ENCODE measurements around the gene MACROD1. TPM values are rescaled to one million over a fixed set of nuclear protein-coding genes. Genes with fewer than 3 reads are reported as not detected.

MACROD1 gene
- total RNA-seq, 1 experiment from 2014 or later, result 36.9 TPM

GRCh38 chr11:63997801-63998337 lies 168.0 kb downstream of the MACROD1 start (continued):
- TF ChIP-seq ZNF281 (CRISPR knock-in tag; IDR thresholded peaks at IDR 0.05) (no peak), ZNF671 (CRISPR knock-in tag; IDR thresholded peaks at IDR 0.05) (no peak), ZNF219 (CRISPR knock-in tag; IDR thresholded peaks at IDR 0.05; ENCODE audit: borderline replicate concordance) (no peak), USF1 (CRISPR knock-in tag; IDR thresholded peaks at IDR 0.05) (no peak), TEAD4 (CRISPR knock-in tag; IDR thresholded peaks at IDR 0.05) (no peak)
- TF ChIP-seq, protein P1, sequence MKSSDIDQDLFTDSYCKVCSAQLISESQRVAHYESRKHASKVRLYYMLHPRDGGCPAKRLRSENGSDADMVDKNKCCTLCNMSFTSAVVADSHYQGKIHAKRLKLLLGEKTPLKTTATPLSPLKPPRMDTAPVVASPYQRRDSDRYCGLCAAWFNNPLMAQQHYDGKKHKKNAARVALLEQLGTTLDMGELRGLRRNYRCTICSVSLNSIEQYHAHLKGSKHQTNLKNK (CRISPR knock-in tag; IDR thresholded peaks at IDR 0.05), result no peak

- DNase-seq (ENCODE audit: low spot score), result no peak
- Mint-ChIP-seq H3K4me1 (peaks cover 9% of the 10 kb centered on the region), H3K36me3 (peaks cover 26% of the 10 kb centered on the region), H3K27me3 (ENCODE audit: low read depth) (peaks cover 15% of the 10 kb centered on the region), H3K4me3 (no peak overlapping the region), H3K9me3 (no peaks in the 10 kb centered on the region), H3K27ac (no peak overlapping the region)
- CTCF ChIA-PET, result interaction anchor here (1.3 to 5.4 kb wide), 4 partner anchors 38 to 159 kb away, joined by 3 to 55 read pairs (median 4); partner anchors contain the start of genes FLRT1 and MARK2
- TF ChIP-seq SMAD4 (CRISPR knock-in tag; IDR thresholded peaks at IDR 0.05) (no peak), GABPB1 (CRISPR knock-in tag; IDR thresholded peaks at IDR 0.05) (no peak), TP53 (CRISPR knock-in tag; IDR thresholded peaks at IDR 0.05) (no peak), PRDM15 (CRISPR knock-in tag; IDR thresholded peaks at IDR 0.05) (no peak)
- TF ChIP-seq, protein P2, sequence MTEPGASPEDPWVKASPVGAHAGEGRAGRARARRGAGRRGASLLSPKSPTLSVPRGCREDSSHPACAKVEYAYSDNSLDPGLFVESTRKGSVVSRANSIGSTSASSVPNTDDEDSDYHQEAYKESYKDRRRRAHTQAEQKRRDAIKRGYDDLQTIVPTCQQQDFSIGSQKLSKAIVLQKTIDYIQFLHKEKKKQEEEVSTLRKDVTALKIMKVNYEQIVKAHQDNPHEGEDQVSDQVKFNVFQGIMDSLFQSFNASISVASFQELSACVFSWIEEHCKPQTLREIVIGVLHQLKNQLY (CRISPR knock-in tag; IDR thresholded peaks at IDR 0.05), result no peak
- TF ChIP-seq, protein P1 (CRISPR knock-in tag; IDR thresholded peaks at IDR 0.05), result no peak
- TF ChIP-seq, protein P3, sequence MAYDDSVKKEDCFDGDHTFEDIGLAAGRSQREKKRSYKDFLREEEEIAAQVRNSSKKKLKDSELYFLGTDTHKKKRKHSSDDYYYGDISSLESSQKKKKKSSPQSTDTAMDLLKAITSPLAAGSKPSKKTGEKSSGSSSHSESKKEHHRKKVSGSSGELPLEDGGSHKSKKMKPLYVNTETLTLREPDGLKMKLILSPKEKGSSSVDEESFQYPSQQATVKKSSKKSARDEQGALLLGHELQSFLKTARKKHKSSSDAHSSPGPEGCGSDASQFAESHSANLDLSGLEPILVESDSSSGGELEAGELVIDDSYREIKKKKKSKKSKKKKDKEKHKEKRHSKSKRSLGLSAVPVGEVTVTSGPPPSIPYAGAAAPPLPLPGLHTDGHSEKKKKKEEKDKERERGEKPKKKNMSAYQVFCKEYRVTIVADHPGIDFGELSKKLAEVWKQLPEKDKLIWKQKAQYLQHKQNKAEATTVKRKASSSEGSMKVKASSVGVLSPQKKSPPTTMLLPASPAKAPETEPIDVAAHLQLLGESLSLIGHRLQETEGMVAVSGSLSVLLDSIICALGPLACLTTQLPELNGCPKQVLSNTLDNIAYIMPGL (CRISPR knock-in tag; IDR thresholded peaks at IDR 0.05), result no peak
- ATAC-seq, result no peak
- POLR2A ChIA-PET, result interaction anchor here (1.7 kb wide), 1 partner anchor 31 kb away, joined by 4 read pairs; no protein-coding TSS in a partner anchor
Observed at GRCh38 chr11:63997104-63997700, 168.7 kb downstream of the MACROD1 start.

All from WTC11 (cell line).